HEK293 (cell line): Measurements from ENCODE around the gene CCSER1.

Experiments used
- CTCF ChIA-PET: fragments of 350-600 bp; formaldehyde crosslinking; extraction: SDS; loops from one replicate; lab custom pipeline; 2021; ENCODE audit warnings: antibody characterized with exemption; lab: Yijun Ruan, JAX
- POLR2A ChIA-PET: fragments of 300-600 bp; formaldehyde crosslinking; extraction: SDS; loops from one replicate; lab custom pipeline; 2020; ENCODE audit warnings: antibody characterized with exemption, inconsistent platforms; lab: Yijun Ruan, JAX
- H3K27ac ChIP-seq: fragments of 200-500 bp; sonication (Bioruptor generic); 2 replicates; pipeline ENCODE4 v1.5.1; 2014; ENCODE audit warnings: low read depth, low read length, control low read depth, inconsistent platforms; ENCODE audit errors: extremely low read depth
- H3K36me3 ChIP-seq, 2 experiments: fragments of 200-500 bp in 1 of 2; sonication (Bioruptor generic) in 1 of 2; 1 replicate in 1 of 2; 2 replicates in 1 of 2; pipeline ENCODE4 v1.5.1; 2014 to 2017; ENCODE audit warnings: inconsistent platforms in 2 of 2, low read length in 2 of 2; ENCODE audit not compliant: control insufficient read depth in 2 of 2, insufficient read depth in 1 of 2
- H3K4me1 ChIP-seq: fragments of 200-500 bp; sonication (Bioruptor generic); 2 replicates; pipeline ENCODE4 v1.5.1; 2014; ENCODE audit warnings: mild to moderate bottlenecking, low read length, inconsistent platforms; ENCODE audit not compliant: control insufficient read depth, insufficient read depth
- H3K4me3 ChIP-seq: 2 replicates; pipeline ENCODE4 v1.5.1; 2011; ENCODE audit warnings: low read depth, mild to moderate bottlenecking, control low read depth, low read length, moderate library complexity
- H3K9me3 ChIP-seq: fragments of 200-500 bp; sonication (Bioruptor generic); 2 replicates; pipeline ENCODE4 v1.5.1; 2014; ENCODE audit warnings: low read depth, low read length, inconsistent platforms; ENCODE audit not compliant: control insufficient read depth, insufficient read depth
- BCL11A ChIP-seq: fragments of 450-650 bp; formaldehyde crosslinking; IDR thresholded peaks from 2 replicates; pipeline ENCODE4 v1.5.1; 2016; ENCODE audit warnings: low read depth, missing biosample characterization, missing genetic modification characterization
- GLIS2 ChIP-seq: fragments of 450-650 bp; formaldehyde crosslinking; IDR thresholded peaks from 2 replicates; pipeline ENCODE4 v1.5.1; 2016; ENCODE audit warnings: missing biosample characterization, missing genetic modification characterization
- HOXC10 ChIP-seq: sonication (generic); formaldehyde crosslinking; IDR thresholded peaks from 2 replicates; pipeline ENCODE4 v1.8.1; 2023; ENCODE audit warnings: mild to moderate bottlenecking, missing genetic modification reagents
- HOXD13 ChIP-seq: sonication (generic); formaldehyde crosslinking; IDR thresholded peaks from 2 replicates; pipeline ENCODE4 v1.8.0; 2022; ENCODE audit warnings: missing genetic modification reagents, borderline replicate concordance
- IKZF3 ChIP-seq: fragments of 450-650 bp; IDR thresholded peaks from 2 replicates; pipeline ENCODE4 v1.5.0; 2018; ENCODE audit warnings: missing biosample characterization, mild to moderate bottlenecking, missing genetic modification characterization, moderate library complexity
- KLF10 ChIP-seq: fragments of 450-650 bp; IDR thresholded peaks from 2 replicates; pipeline ENCODE4 v1.5.1; 2018; ENCODE audit warnings: missing biosample characterization, mild to moderate bottlenecking, missing genetic modification characterization
- SP2 ChIP-seq: fragments of 450-650 bp; formaldehyde crosslinking; IDR thresholded peaks from 2 replicates; pipeline ENCODE4 v1.5.1; 2016; ENCODE audit warnings: missing biosample characterization, missing genetic modification characterization
- SP3 ChIP-seq: fragments of 450-650 bp; formaldehyde crosslinking; IDR thresholded peaks from 2 replicates; pipeline ENCODE4 v1.5.1; 2016; ENCODE audit warnings: missing biosample characterization, missing genetic modification characterization
- SP7 ChIP-seq: fragments of 450-650 bp; formaldehyde crosslinking; IDR thresholded peaks from 2 replicates; pipeline ENCODE4 v1.5.1; 2016; ENCODE audit warnings: missing biosample characterization, missing genetic modification characterization
- TSHZ1 ChIP-seq: fragments of 450-650 bp; formaldehyde crosslinking; IDR thresholded peaks from 2 replicates; pipeline ENCODE4 v1.5.1; 2016; ENCODE audit warnings: missing biosample characterization, missing genetic modification characterization, borderline replicate concordance
- YY1 ChIP-seq: fragments of 450-650 bp; formaldehyde crosslinking; IDR thresholded peaks from 2 replicates; pipeline ENCODE4 v1.5.1; 2018; ENCODE audit warnings: missing biosample characterization, missing genetic modification characterization
- ZBTB20 ChIP-seq: fragments of 450-650 bp; formaldehyde crosslinking; IDR thresholded peaks from 2 replicates; pipeline ENCODE4 v1.5.1; 2016; ENCODE audit warnings: missing biosample characterization, missing genetic modification characterization
- ZBTB21 ChIP-seq: fragments of 450-650 bp; formaldehyde crosslinking; IDR thresholded peaks from 2 replicates; pipeline ENCODE4 v1.5.1; 2017; ENCODE audit warnings: missing biosample characterization, missing genetic modification characterization
- ZBTB8A ChIP-seq: fragments of 450-650 bp; formaldehyde crosslinking; IDR thresholded peaks from 2 replicates; pipeline ENCODE4 v1.5.1; 2016; ENCODE audit warnings: missing biosample characterization, missing genetic modification characterization
- ZFHX2 ChIP-seq: fragments of 450-650 bp; formaldehyde crosslinking; conservative IDR thresholded peaks from 2 replicates; pipeline ENCODE4 v1.5.1; 2016; ENCODE audit warnings: missing biosample characterization, missing genetic modification characterization
- ZNF223 ChIP-seq: fragments of 450-650 bp; formaldehyde crosslinking; IDR thresholded peaks from 2 replicates; pipeline ENCODE4 v1.5.1; 2016; ENCODE audit warnings: missing biosample characterization, missing genetic modification characterization
- ZNF24 ChIP-seq: fragments of 450-650 bp; formaldehyde crosslinking; IDR thresholded peaks from 2 replicates; pipeline ENCODE4 v1.5.1; 2016; ENCODE audit warnings: missing biosample characterization, missing genetic modification characterization
- ZNF341 ChIP-seq: fragments of 450-650 bp; formaldehyde crosslinking; IDR thresholded peaks from 2 replicates; pipeline ENCODE4; 2016; ENCODE audit warnings: low read depth, missing biosample characterization, missing genetic modification characterization
- ZNF350 ChIP-seq: fragments of 450-650 bp; formaldehyde crosslinking; IDR thresholded peaks from 2 replicates; pipeline ENCODE4 v1.5.0; 2017; ENCODE audit warnings: missing biosample characterization, mild to moderate bottlenecking, missing genetic modification characterization
- ZNF394 ChIP-seq: fragments of 450-650 bp; formaldehyde crosslinking; IDR thresholded peaks from 2 replicates; pipeline ENCODE4 v1.5.1; 2016; ENCODE audit warnings: missing biosample characterization, missing genetic modification characterization, mild to moderate bottlenecking, moderate library complexity, borderline replicate concordance
- ZNF404 ChIP-seq: fragments of 450-650 bp; formaldehyde crosslinking; IDR thresholded peaks from 2 replicates; pipeline ENCODE4 v1.5.1; 2017; ENCODE audit warnings: missing biosample characterization, missing genetic modification characterization
- ZNF426 ChIP-seq: fragments of 450-650 bp; formaldehyde crosslinking; IDR thresholded peaks from 2 replicates; pipeline ENCODE4 v1.5.1; 2017; ENCODE audit warnings: missing biosample characterization, missing genetic modification characterization, mild to moderate bottlenecking, inconsistent platforms, moderate library complexity
- ZNF449 ChIP-seq: fragments of 450-650 bp; formaldehyde crosslinking; IDR thresholded peaks from 2 replicates; pipeline ENCODE4 v1.5.1; 2017; ENCODE audit warnings: missing biosample characterization, mild to moderate bottlenecking, missing genetic modification characterization, moderate library complexity
- ZNF530 ChIP-seq: fragments of 450-650 bp; formaldehyde crosslinking; IDR thresholded peaks from 2 replicates; pipeline ENCODE4 v1.5.1; 2016; ENCODE audit warnings: low read depth, missing biosample characterization, missing genetic modification characterization
- ZNF600 ChIP-seq: fragments of 450-650 bp; formaldehyde crosslinking; IDR thresholded peaks from 2 replicates; pipeline ENCODE4 v1.5.1; 2016; ENCODE audit warnings: missing biosample characterization, missing genetic modification characterization
- ZSCAN23 ChIP-seq: fragments of 450-650 bp; formaldehyde crosslinking; IDR thresholded peaks from 2 replicates; pipeline ENCODE4 v1.5.1; 2016; ENCODE audit warnings: missing biosample characterization, missing genetic modification characterization
- TF ChIP-seq, protein P1 (sequence below): fragments of 450-650 bp; formaldehyde crosslinking; IDR thresholded peaks from 2 replicates; pipeline ENCODE4 v1.5.1; 2016; ENCODE audit warnings: missing biosample characterization, missing genetic modification characterization
- TF ChIP-seq, protein P2 (sequence below): fragments of 450-650 bp; formaldehyde crosslinking; IDR thresholded peaks from 2 replicates; pipeline ENCODE4 v1.5.1; 2016; ENCODE audit warnings: missing biosample characterization, missing genetic modification characterization

The CCSER1 gene

DNA sequence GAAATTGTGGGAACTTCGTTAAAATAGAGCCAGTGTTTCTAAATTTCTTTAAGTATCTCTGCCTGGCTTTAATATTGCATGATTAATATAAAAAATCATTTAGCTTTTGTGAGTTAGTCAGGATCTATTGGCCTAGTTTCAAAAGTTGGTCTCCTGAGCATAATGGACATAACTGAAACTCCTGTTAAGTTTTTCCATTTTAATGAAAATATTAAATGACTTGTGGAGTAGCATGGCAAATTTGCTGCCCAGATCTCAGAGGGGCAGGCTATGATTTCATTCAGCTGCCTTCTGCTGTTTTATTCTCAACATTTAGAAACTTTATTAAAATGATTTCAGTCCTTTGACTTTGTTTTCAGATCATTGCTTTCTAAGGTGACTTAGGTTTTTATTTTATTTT is 1213.6 kb downstream of the CCSER1 start:
- TF ChIP-seq SP3 (tag by site-specific recombination), result no peak
- TF ChIP-seq ZBTB8A (tag by site-specific recombination), result no peak
- TF ChIP-seq ZNF449 (tag by site-specific recombination), result no peak
- TF ChIP-seq ZSCAN23 (tag by site-specific recombination), result no peak
- no peak for TF ChIP-seq GLIS2 (tag by site-specific recombination)
- no peak for TF ChIP-seq HOXD13
- no peak for TF ChIP-seq ZBTB21 (tag by site-specific recombination)
- no peak for TF ChIP-seq ZNF350 (tag by site-specific recombination)
- no peak for TF ChIP-seq BCL11A (tag by site-specific recombination)
- TF ChIP-seq IKZF3 (tag by site-specific recombination), result no peak
- TF ChIP-seq ZNF223 (tag by site-specific recombination), result no peak
- TF ChIP-seq HOXC10, result no peak
- TF ChIP-seq ZBTB20 (tag by site-specific recombination), result no peak
- no peak for TF ChIP-seq ZNF600 (tag by site-specific recombination)
- Histone ChIP-seq H3K36me3 (no peaks in the 10 kb centered on the region), H3K4me3 (no peak overlapping the region), H3K9me3 (no peaks in the 10 kb centered on the region), H3K27ac (no peak overlapping the region), H3K4me1 (no peaks in the 10 kb centered on the region)
- ChIA-PET POLR2A (no interaction called here), CTCF (interaction anchor here (0.7 kb wide), 1 partner anchor 296 kb away, joined by 3 read pairs; no protein-coding TSS in a partner anchor)

GRCh38 chr4:91345632-91346031 is 1218.4 kb downstream of the CCSER1 start:
- Histone ChIP-seq H3K36me3 (no peaks in the 10 kb centered on the region), H3K4me1 (no peaks in the 10 kb centered on the region), H3K9me3 (no peaks in the 10 kb centered on the region), H3K4me3 (no peak overlapping the region), H3K27ac (no peak overlapping the region)
- CTCF ChIA-PET, result no interaction called here
- POLR2A ChIA-PET, result no interaction called here
- TF ChIP-seq, protein P1, sequence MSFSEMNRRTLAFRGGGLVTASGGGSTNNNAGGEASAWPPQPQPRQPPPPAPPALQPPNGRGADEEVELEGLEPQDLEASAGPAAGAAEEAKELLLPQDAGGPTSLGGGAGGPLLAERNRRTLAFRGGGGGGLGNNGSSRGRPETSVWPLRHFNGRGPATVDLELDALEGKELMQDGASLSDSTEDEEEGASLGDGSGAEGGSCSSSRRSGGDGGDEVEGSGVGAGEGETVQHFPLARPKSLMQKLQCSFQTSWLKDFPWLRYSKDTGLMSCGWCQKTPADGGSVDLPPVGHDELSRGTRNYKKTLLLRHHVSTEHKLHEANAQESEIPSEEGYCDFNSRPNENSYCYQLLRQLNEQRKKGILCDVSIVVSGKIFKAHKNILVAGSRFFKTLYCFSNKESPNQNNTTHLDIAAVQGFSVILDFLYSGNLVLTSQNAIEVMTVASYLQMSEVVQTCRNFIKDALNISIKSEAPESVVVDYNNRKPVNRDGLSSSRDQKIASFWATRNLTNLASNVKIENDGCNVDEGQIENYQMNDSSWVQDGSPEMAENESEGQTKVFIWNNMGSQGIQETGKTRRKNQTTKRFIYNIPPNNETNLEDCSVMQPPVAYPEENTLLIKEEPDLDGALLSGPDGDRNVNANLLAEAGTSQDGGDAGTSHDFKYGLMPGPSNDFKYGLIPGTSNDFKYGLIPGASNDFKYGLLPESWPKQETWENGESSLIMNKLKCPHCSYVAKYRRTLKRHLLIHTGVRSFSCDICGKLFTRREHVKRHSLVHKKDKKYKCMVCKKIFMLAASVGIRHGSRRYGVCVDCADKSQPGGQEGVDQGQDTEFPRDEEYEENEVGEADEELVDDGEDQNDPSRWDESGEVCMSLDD, result no peak
- TF ChIP-seq ZNF530, result no peak
- TF ChIP-seq ZFHX2, result no peak
- TF ChIP-seq, protein P2, sequence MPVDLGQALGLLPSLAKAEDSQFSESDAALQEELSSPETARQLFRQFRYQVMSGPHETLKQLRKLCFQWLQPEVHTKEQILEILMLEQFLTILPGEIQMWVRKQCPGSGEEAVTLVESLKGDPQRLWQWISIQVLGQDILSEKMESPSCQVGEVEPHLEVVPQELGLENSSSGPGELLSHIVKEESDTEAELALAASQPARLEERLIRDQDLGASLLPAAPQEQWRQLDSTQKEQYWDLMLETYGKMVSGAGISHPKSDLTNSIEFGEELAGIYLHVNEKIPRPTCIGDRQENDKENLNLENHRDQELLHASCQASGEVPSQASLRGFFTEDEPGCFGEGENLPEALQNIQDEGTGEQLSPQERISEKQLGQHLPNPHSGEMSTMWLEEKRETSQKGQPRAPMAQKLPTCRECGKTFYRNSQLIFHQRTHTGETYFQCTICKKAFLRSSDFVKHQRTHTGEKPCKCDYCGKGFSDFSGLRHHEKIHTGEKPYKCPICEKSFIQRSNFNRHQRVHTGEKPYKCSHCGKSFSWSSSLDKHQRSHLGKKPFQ (tag by site-specific recombination), result no peak
- TF ChIP-seq YY1 (tag by site-specific recombination), result no peak
- no peak for TF ChIP-seq ZNF341 (tag by site-specific recombination)
- TF ChIP-seq ZNF426 (tag by site-specific recombination), result no peak
- no peak for TF ChIP-seq ZSCAN23 (tag by site-specific recombination)
- no peak for TF ChIP-seq SP7 (tag by site-specific recombination)
- no peak for TF ChIP-seq ZNF24
- no peak for TF ChIP-seq TSHZ1
- TF ChIP-seq KLF10 (tag by site-specific recombination), result no peak
- no peak for TF ChIP-seq ZNF394 (tag by site-specific recombination)
- TF ChIP-seq SP2 (tag by site-specific recombination), result no peak
- TF ChIP-seq ZNF404 (tag by site-specific recombination), result no peak
